ENCODE data around the gene TBC1D8.
"Not testable (repeated sequence)": the region's sequence is repeated elsewhere in the genome, so short reads cannot be mapped to it uniquely, and the experiment has no call there.

TBC1D8 gene

DNA sequence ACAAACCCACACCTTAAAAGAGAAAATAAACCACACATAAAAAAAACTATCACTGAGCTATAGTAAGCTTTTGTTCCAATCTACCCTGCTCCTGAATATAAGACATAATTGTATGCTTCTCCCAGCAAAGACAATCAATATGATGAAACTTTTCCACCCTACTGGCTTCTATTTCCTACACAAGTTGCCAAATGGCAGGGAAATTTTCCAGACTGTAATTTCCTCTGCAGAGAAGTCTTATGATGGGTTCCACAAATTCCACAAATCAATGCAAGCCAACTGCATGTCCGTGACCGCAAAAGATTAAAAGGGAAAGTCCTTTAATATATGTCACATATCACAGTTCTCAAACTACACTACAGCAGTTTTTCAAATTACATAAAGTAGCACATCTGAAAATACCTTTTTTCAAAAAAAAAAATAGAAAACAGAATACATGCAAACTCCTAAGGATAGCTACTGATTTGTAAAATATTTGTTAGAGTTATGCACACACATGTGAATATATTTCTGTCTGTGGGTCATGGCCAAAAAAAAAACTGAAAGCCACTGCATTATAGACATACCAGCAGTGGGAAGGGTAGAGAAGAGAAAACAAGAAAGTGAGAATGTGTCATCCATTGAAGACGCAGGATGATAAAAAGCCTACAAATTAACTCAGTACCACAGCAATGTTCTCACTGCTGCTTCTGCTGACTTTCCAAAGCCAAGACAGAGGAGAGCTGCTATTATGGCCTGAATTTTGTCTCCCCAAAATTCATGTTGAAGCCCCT, 87.6 kb downstream of the TBC1D8 start:
- H3K27ac ChIP-seq, result no peak overlapping the region
- no peak for TF ChIP-seq ZFX (IDR thresholded peaks at IDR 0.05; ENCODE audit: borderline replicate concordance)
- TF ChIP-seq, protein P1, sequence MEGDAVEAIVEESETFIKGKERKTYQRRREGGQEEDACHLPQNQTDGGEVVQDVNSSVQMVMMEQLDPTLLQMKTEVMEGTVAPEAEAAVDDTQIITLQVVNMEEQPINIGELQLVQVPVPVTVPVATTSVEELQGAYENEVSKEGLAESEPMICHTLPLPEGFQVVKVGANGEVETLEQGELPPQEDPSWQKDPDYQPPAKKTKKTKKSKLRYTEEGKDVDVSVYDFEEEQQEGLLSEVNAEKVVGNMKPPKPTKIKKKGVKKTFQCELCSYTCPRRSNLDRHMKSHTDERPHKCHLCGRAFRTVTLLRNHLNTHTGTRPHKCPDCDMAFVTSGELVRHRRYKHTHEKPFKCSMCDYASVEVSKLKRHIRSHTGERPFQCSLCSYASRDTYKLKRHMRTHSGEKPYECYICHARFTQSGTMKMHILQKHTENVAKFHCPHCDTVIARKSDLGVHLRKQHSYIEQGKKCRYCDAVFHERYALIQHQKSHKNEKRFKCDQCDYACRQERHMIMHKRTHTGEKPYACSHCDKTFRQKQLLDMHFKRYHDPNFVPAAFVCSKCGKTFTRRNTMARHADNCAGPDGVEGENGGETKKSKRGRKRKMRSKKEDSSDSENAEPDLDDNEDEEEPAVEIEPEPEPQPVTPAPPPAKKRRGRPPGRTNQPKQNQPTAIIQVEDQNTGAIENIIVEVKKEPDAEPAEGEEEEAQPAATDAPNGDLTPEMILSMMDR (IDR thresholded peaks at IDR 0.05), result no peak

DNA sequence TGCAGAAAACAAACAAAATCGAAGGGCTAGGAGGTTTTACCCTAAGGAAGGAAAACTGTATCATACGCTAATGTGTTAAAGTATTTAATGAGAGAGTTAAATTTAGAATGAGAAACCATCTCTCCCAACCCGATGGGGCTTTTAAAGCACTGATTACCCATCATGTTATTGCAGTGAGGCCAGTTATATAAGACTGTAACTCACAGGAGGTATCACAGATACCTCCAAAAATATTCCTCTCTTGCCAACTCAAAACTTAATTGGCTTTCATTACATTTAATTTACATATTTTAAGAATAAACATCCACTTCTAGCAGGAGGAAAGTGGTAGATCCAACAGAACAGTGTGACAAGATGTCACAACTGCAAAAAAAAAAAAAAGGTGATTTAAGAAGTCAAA, 92.8 kb downstream of the TBC1D8 start:
- H3K27ac ChIP-seq, result no peak overlapping the region
- no peak for TF ChIP-seq ZFX (IDR thresholded peaks at IDR 0.05; ENCODE audit: borderline replicate concordance)
- TF ChIP-seq, protein P1 (IDR thresholded peaks at IDR 0.05), result no peak

DNA sequence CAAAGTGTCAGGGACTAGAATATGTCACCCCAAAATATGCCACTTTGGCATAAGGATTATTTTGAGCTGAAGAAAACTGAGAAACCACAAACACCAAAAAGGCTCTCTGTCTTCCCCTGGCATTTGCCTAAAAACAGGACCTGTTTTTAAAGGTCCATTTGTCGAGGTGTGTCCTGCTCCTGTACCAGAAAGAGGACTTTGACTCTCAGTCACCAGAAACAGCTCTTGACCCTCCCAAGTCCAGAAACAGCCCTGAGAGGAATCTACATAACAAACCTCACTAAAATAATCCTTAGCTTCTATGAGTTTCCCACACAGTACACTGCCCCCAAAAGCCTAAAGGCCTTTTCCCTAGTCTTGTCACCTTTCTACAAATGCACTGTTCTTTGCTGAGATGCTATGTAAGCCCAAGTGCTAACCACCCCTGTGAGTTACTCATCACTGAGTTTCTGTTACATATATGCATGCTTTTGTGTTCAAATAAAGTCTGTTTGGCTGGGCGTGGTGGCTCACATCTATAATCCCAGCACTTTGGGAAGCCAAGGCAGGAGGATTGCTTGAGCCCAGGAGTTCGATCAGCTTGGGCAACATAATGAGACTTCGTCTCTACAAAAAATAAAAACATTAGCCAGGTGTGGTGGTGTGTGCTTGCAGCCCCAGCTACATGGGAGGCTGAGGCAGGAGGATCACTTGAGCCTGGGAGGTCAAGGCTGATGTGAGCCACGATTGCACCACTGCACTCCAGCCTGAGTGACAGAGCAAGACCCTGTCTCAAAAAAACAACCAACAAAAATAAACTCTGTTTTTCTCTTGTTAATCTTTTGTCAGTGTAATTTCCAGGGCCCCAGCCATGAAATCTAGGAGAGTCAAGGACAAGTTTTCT, 93.9 kb downstream of the TBC1D8 start:
- no peak overlapping the region for H3K27ac ChIP-seq
- no peak for TF ChIP-seq ZFX (IDR thresholded peaks at IDR 0.05; ENCODE audit: borderline replicate concordance)
- TF ChIP-seq, protein P1 (IDR thresholded peaks at IDR 0.05), result no peak

DNA sequence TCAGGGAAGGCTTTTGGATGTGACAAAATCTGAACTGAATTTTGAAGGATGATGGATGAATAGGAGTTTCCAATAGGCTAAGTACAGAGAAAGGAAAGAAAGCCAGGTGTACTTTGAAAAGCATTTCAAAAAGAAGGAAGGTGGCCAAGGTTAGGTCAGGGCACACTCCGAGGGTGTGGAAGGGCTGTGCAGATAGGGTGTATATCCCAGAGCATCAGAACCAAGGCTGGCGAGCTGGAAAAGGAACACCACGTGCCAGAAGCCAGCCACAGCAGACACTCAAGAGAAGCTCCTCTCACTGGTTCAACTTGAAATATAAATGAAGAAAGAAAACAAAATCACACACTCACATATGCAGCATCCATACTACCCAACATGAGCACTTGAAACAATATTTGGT, 98.1 kb downstream of the TBC1D8 start:
- TF ChIP-seq, protein P1 (IDR thresholded peaks at IDR 0.05), result no peak
- TF ChIP-seq ZFX (IDR thresholded peaks at IDR 0.05; ENCODE audit: borderline replicate concordance), result no peak
- no peak overlapping the region for H3K27ac ChIP-seq

DNA sequence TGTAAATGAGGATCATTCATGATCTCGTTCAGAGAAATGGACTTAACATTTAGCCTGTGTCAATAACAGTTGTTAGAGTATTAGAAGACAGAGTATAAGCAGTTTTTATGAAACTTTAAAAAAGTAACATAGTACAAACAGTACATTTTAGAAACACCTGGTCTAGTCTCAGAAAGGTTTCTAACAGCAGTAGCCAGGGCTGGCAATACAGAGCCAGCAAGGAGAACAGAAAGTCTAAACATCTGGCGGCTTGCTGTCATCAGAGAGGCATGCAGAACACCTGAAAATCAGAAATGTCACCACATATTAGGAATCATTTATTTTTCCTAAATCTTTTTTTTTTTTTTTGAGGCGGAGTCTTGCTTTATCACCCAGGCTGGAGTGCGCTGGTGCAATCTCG, 99.0 kb downstream of the TBC1D8 start:
- TF ChIP-seq, protein P1 (IDR thresholded peaks at IDR 0.05), result no peak
- TF ChIP-seq ZFX (IDR thresholded peaks at IDR 0.05; ENCODE audit: borderline replicate concordance), result no peak
- no peak overlapping the region for H3K27ac ChIP-seq

DNA sequence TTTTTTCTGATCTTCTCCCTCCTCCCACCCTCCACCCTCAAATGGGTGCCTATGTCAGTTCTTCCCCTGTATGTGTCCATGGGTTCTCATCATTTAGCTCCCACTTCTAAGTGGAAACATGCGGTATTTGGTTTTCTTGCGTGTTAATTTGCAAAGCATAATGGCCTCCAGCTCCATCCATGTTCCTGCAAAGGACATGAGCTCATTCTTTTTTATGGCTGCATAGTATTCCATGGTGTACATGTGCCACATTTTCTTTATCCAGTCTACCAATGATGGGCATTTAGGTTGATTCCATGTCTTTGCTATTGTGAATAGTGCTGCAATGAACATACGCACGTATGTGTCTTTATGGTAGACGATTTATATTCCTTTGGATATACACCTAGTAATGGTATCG, 100.3 kb downstream of the TBC1D8 start:
- H3K27ac ChIP-seq, result not testable (repeated sequence)

DNA sequence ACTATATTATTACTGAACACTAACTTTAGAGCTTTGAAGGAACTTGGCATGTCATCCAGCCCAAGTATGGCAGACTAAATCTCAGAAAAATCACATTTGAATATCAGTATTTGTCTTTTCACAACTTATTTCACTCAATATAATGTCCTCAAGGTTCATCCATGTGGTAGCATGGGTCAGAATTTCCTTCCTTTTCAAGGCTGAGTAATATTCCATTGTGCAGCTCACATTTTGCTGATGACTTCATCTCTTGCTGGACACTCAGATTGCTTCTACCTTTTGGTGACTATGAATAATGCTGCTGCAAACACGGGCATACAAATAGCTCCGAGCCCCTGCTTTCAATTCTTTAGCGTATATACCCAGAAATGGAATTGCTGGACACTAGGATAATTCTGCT, 102.4 kb downstream of the TBC1D8 start:
- H3K27ac ChIP-seq, result no peak overlapping the region
- TF ChIP-seq ZFX (IDR thresholded peaks at IDR 0.05; ENCODE audit: borderline replicate concordance), result no peak
- TF ChIP-seq, protein P1 (IDR thresholded peaks at IDR 0.05), result no peak
